Hematopoietic multipotent progenitor cell treated with erythropoietin and hydrocortisone succinate and interleukin-3 and kit ligand, for 15 days (in vitro differentiated cells): ENCODE results near the gene GNA12.
A peak's percentile ranks its signal among the peaks of the same experiment; 100 is the strongest.

Experiments used
- DNase-seq: peaks from one replicate; pipeline ENCODE4 v3.0.0-alpha.2; 2015; ENCODE audit warnings: low spot score

GNA12 gene

GRCh38 chr7:2777898-2778535 lies 66.1 kb downstream of the GNA12 start:
- peak; percentile 43 for DNase-seq

- DNase-seq, result no peak
Measured at GRCh38 chr7:2776401-2776800, 67.7 kb downstream of the GNA12 start.

GRCh38 chr7:2775785-2776184 lies 68.3 kb downstream of the GNA12 start:
- DNase-seq, result no peak

- DNase-seq, result no peak
Measured at GRCh38 chr7:2775376-2775775, 68.7 kb downstream of the GNA12 start.

GRCh38 chr7:2774935-2775334 lies 69.2 kb downstream of the GNA12 start:
- no peak for DNase-seq

- DNase-seq, result no peak
Measured at GRCh38 chr7:2774280-2774679, 69.8 kb downstream of the GNA12 start.

DNA sequence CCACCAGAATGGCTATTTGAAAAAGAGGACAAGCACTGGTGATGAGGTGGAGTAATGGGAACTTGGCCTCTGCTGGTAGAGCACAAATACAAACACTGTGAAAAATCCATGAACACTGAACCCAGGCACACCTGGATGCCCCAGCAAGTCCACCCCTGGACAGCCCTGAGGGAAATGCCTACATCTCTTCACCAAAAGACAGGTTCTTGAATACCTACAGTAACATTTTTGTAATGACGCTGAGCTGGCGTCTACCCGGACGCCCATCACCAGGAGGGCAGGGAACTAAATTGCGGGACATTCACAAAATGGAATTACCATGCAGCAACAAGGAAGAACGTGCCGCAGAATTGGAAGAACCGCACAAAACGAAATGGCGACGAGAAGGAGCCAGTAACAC lies 70.5 kb downstream of the GNA12 start:
- DNase-seq, result no peak

- DNase-seq, result peak; percentile 90
Measured at GRCh38 chr7:2771274-2771731, 72.8 kb downstream of the GNA12 start.

DNA sequence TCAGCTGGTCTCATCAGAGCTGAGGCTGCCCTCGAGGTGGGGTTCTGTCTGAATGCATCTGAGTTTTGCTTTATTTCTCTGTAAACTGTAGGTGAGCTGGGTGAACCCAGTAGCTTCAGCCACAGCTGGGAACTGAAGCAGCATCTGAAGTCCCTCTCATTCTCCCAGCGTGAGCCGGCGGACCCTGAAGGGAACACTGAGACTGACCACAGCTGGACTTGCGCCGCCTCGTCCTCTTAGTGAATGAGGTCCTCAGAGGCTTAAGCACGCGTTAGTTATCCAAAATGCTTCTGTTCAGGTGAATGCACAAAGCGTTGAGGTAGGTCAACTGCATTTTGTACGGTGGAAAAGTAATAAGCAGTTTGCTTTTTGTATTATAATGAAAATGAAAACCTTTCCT lies 79.5 kb downstream of the GNA12 start:
- DNase-seq, result no peak

DNA sequence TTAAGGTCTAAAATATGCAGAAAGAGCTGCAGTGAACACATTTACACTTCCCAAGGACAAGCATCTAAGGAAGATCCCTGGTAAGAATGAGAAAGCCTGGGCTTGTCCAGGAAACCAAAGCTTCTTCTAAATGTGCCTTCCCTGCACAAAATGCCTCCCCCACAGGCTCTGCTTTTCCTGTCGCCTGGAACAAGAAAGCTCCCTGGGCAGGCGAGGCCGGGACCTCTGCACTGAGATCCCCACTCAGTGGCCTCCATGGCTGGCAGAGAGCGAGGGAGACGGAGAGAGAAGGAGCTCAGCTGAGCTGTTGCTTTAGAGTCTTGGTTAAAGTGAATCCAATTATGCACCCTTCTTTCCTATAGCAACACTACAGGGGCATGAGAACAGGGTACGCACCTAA lies 80.5 kb downstream of the GNA12 start:
- DNase-seq, result no peak

DNA sequence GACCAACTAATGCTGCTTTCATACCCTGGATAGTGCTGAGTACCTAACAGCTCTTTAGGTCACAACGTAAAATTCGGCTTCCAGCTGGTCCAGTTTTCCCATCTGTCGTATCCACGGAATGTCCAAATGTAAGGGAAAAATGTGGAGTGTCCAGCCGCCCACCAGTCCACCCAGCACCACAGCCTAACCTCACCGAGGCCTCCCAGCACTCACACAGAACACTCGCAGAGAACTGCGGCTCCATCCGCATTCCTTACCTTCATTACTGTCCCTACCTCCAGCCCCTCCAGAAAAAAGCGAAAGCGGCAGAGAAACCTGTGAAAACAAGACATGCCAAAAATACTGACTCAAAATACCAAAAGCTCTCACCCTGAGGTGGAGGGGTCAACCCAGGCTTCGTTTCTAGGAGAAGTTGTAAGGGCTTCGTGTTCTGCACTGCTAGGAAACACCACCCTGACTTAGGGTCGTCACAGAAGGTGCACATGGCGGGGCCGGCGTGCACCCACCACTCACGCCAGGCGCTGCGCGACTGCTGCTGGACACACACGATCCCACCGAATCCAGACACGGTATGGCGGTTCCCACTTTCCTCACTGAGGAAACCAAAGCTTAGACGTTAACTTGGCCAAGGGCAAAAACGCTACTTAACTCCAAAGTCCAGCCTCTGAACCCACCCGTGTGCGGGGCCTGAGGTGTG lies 82.2 kb downstream of the GNA12 start:
- DNase-seq, result no peak

- DNase-seq, result no peak
Measured at GRCh38 chr7:2761131-2761624, 82.9 kb downstream of the GNA12 start.

- DNase-seq, result peak; percentile 72
Measured at GRCh38 chr7:2760098-2760889, 83.8 kb downstream of the GNA12 start.

DNA sequence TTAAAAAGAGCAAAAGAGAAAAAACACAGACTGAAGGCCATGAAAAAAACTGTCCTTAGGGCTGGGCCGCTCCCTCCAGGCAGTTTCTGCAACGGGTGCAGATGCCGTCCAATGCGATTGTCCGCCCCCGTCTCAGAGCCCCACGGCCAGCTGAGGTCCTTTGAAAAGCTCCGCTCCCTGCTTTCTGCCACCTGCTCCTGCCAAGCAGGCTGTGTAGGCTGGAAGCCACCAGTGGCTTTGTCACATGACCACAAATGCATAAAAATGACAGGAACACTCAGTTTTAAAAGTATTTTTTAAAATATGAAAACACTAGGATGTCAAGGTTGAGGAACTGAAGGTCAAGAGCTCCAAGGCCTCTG lies 84.4 kb downstream of the GNA12 start:
- no peak for DNase-seq

DNA sequence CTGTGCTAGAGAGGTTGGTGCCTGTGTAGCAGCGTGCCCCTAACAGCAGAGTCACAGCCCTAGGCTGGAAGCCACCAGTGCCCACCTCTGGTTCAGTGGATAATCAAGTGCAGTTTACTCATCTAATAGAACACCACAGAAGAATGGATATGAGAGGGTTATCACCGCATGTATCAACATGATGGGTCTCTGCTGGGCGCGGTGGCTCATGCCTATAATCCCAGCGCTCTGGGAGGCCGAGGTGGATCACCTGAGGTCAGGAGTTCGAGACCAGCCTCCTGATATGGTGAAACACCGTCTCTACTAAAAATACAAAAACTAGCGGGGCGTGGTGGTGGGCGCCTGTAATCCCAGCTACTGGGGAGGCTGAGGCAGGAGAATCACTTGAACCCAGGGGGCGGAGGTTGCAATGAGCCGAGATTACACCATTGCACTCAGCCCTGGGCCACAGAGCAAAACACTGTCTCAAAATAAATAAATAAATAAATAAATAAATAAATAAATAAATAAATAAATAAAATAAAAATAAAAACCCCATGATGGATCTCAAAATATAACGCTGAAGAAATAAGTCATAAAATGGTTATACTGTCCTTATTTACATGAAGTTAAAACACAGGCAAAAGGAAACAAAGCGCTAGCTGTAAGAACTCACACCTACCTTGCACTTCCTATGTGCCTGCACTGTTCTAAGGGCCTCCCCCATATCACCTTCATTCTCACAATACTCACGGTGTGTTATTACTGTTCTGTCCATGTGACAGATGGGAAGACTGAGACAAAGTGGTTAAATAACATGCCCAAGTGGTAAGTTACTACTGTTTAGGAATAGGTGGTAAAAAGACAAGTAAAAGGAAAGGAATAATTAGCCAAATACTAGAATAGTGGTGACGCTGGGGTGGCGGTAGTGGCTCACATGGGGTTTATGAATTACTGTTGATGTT lies 85.2 kb downstream of the GNA12 start:
- no peak for DNase-seq

GRCh38 chr7:2757904-2758672 lies 86.0 kb downstream of the GNA12 start:
- DNase-seq, result peak; percentile 93

GRCh38 chr7:2757361-2757903 lies 86.7 kb downstream of the GNA12 start:
- peak; percentile 67 for DNase-seq

DNA sequence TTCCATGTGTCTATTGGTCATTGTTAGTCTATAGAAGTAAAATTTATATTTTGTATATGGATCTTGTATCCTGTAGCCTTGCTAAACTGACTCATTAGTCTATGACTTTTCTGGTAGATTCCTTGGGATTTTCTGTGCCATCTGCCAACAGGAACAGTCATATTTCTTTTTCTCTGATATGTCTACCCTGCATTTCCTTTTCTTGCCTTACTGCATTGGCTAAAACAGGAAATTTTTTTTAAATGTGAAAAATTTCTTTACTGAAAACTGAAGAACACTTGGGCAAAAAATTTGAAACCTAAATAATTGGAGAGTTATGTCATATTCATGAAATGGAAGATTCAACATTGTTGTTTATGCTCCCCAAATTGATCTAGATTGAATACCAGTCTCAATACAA lies 88.6 kb downstream of the GNA12 start:
- DNase-seq, result no peak

GRCh38 chr7:2754912-2755311 lies 89.2 kb downstream of the GNA12 start:
- no peak for DNase-seq

DNA sequence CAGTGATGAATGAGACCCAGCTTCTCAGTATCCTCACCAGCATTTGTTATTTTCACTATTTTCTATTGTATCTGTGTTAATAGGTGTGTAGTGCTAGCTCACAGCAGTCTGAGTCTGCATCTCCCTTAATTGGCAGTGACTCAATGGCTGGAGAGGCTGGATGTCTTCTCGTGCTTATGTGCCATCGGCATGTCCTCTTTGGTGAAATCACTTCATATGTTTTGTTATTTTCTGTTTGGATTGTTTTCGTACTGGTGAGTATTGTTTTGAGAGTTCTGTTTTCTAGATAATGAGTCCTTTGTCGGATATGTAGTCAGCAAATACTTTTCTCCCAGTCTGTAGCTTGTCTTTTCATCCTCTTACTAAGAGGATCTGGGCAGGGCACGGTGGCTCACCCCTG lies 90.0 kb downstream of the GNA12 start:
- DNase-seq, result no peak

- DNase-seq, result no peak
Measured at GRCh38 chr7:2753148-2753547, 91.0 kb downstream of the GNA12 start.
